GM20000 (cell line): ENCODE results near the gene POC1B.

Source experiments
- DNase-seq: peaks from one replicate; pipeline ENCODE4 v3.0.0; 2012; ENCODE audit warnings: low spot score
- CTCF ChIP-seq: IDR thresholded peaks from 2 replicates; pipeline ENCODE4 v1.5.1; 2012; ENCODE audit warnings: mild to moderate bottlenecking, control low read depth; ENCODE audit errors: extremely low read depth, missing control alignments

The POC1B gene

GRCh38 chr12:89523843-89524540 is 1.9 kb downstream of the POC1B start:
- no peak for DNase-seq
- TF ChIP-seq CTCF = no peak

- DNase-seq = no peak
- no peak for TF ChIP-seq CTCF
Observed at GRCh38 chr12:89523393-89523792, 2.5 kb downstream of the POC1B start.

GRCh38 chr12:89521364-89522223 is 4.3 kb downstream of the POC1B start:
- DNase-seq = no peak
- no peak for TF ChIP-seq CTCF

- DNase-seq = no peak
- no peak for TF ChIP-seq CTCF
Observed at GRCh38 chr12:89517720-89518119, 8.1 kb downstream of the POC1B start.

- TF ChIP-seq CTCF = no peak
- DNase-seq = no peak
Observed at GRCh38 chr12:89516633-89517032, 9.2 kb downstream of the POC1B start.

- TF ChIP-seq CTCF = no peak
- peak; percentile 54 for DNase-seq
Observed at GRCh38 chr12:89514751-89515150, 11.1 kb downstream of the POC1B start.

GRCh38 chr12:89513544-89513943 is 12.3 kb downstream of the POC1B start:
- DNase-seq = no peak
- TF ChIP-seq CTCF = no peak
